ENCODE data around the gene JMJD1C. TPM values are rescaled to one million over a fixed set of nuclear protein-coding genes. Genes with fewer than 3 reads are reported as not detected.
A peak's percentile ranks its signal among the peaks of the same experiment; 100 is the strongest.

The JMJD1C gene
- polyA plus RNA-seq, 1 donor: 79.5 TPM

GRCh38 chr10:63224241-63224640 is 241.5 kb downstream of the JMJD1C start:
- DNase-seq (ENCODE audit: low read depth): no peak

- DNase-seq (ENCODE audit: low read depth): no peak
These were observed 243.8 kb downstream of the JMJD1C start for GRCh38 chr10:63221950-63222349.

GRCh38 chr10:63219749-63220148 is 246.0 kb downstream of the JMJD1C start:
- no peak for DNase-seq (ENCODE audit: low read depth)

- DNase-seq (ENCODE audit: low read depth): no peak
These were observed 248.6 kb downstream of the JMJD1C start for GRCh38 chr10:63217120-63217605.

- DNase-seq (ENCODE audit: low read depth): no peak
These were observed 251.2 kb downstream of the JMJD1C start for GRCh38 chr10:63214571-63214970.

- DNase-seq (ENCODE audit: low read depth): no peak
These were observed 252.3 kb downstream of the JMJD1C start for GRCh38 chr10:63213489-63213888.

- no peak for DNase-seq (ENCODE audit: low read depth)
These were observed 255.1 kb downstream of the JMJD1C start for GRCh38 chr10:63210611-63211196.

GRCh38 chr10:63209705-63210104 is 256.1 kb downstream of the JMJD1C start:
- DNase-seq (ENCODE audit: low read depth): no peak

- DNase-seq (ENCODE audit: low read depth): no peak
These were observed 256.8 kb downstream of the JMJD1C start for GRCh38 chr10:63208986-63209385.

GRCh38 chr10:63206997-63207811 is 258.6 kb downstream of the JMJD1C start:
- peak; percentile 63 for DNase-seq (ENCODE audit: low read depth)

- no peak for DNase-seq (ENCODE audit: low read depth)
These were observed 259.2 kb downstream of the JMJD1C start for GRCh38 chr10:63206576-63206975.

- DNase-seq (ENCODE audit: low read depth): no peak
These were observed 260.4 kb downstream of the JMJD1C start for GRCh38 chr10:63205421-63205820.

- DNase-seq (ENCODE audit: low read depth): no peak
These were observed 260.9 kb downstream of the JMJD1C start for GRCh38 chr10:63204667-63205391.

- DNase-seq (ENCODE audit: low read depth): no peak
These were observed 264.7 kb downstream of the JMJD1C start for GRCh38 chr10:63201118-63201517.

GRCh38 chr10:63200431-63200830 is 265.3 kb downstream of the JMJD1C start:
- DNase-seq (ENCODE audit: low read depth): no peak

- no peak for DNase-seq (ENCODE audit: low read depth)
These were observed 266.1 kb downstream of the JMJD1C start for GRCh38 chr10:63199716-63200115.

- peak; percentile 69 for DNase-seq (ENCODE audit: low read depth)
These were observed 268.3 kb downstream of the JMJD1C start for GRCh38 chr10:63197344-63198092.

GRCh38 chr10:63192826-63193225 is 273.0 kb downstream of the JMJD1C start:
- DNase-seq (ENCODE audit: low read depth): no peak

GRCh38 chr10:63175534-63175933 is 290.2 kb downstream of the JMJD1C start:
- DNase-seq (ENCODE audit: low read depth): no peak

- DNase-seq (ENCODE audit: low read depth): no peak
These were observed 292.1 kb downstream of the JMJD1C start for GRCh38 chr10:63173468-63174232.

- no peak for DNase-seq (ENCODE audit: low read depth)
These were observed 293.9 kb downstream of the JMJD1C start for GRCh38 chr10:63171926-63172325.

Measured in forelimb muscle (tissue), 1 donor.